Stimulated activated CD8-positive, alpha-beta memory T cell treated with anti-CD3 and anti-CD28 coated beads, Interleukin-15, amount 100 ng/mL, for 24 hours (primary cell): ENCODE data around the gene FAIM2.

Experiments
- DNase-seq: peaks from one replicate; pipeline ENCODE4 v3.0.0-alpha.2; 2020; ENCODE audit warnings: low read depth

FAIM2 gene

DNA sequence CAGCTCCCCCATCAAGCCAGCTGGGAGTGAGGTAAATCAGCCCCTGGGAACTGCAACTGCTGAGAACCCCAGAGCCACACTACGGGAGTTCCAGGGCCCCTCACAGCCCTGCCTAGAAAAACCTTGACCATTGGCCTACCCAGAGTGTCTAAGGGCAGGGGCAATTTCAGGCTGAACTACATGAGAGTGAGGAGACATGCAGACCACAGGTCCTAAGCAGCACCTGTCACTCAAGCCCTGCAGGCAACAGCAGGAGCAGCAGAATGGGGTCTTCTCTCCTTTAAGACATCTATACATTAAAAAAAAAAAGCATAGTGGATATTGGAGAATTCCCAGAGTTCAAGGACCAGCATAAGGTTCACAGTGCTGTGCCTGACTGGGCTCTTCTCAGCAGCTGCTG is 80.3 kb downstream of the FAIM2 start:
- DNase-seq: no peak

DNA sequence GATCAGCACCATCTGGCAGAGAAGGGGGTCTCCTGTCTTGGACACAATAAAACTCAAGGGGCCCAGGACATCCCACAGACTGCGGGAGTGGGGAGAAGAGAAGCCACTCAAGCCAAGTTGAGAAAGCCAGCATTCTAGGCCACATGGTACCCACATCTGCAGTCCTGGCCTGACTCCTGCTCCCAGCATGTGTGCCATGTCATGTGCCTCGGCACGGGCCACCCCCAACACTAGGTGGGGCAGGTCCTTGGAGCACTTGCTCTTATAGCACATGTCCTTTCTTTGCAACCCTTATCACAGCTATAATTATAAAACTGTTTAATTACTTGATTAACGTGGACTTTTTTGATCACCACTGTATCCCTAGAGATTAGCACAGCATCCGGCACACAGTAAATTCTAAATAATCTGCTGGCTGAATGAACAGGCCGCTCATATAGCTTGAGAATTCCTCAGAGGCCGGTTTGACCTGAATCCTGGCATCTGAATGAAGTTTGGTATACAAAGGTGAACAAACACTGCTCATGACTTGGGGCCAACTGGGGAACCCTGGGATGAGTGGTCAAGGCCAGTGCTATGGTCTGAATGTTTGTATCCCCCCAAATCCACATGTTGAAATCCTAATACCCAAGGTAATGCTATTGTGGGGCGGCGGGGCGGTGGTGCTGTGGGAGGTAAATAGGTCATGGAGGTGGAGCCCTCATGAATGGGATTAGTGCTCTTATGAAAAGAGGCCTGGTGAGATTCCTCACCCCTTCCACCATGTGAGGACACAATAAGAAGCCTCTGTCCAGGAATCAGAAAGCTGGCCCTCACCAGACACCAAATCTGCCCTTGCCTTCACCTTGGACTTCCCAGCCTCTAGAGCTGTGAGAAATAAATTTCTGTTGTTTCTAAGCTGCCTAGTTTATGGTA is 82.1 kb downstream of the FAIM2 start:
- DNase-seq: no peak

DNA sequence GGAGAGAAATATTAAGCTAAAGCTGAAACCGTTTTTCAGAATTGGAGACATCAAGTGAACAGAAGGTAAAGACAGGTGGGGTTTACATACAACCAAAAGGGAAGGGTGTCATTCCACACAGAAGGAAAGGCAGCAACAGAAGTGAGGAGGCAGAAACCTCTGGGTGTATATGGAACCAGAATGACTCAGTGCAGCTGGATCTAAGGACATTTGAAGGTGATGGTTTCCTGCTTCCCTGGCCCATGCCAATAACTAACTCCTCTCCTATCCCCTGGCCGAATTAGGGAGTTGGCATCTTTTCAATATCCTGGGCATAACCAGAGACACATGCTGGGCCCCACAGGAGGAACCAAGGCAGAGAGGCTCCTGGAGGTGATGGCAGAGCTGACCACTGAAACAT is 83.9 kb downstream of the FAIM2 start:
- DNase-seq: no peak

DNA sequence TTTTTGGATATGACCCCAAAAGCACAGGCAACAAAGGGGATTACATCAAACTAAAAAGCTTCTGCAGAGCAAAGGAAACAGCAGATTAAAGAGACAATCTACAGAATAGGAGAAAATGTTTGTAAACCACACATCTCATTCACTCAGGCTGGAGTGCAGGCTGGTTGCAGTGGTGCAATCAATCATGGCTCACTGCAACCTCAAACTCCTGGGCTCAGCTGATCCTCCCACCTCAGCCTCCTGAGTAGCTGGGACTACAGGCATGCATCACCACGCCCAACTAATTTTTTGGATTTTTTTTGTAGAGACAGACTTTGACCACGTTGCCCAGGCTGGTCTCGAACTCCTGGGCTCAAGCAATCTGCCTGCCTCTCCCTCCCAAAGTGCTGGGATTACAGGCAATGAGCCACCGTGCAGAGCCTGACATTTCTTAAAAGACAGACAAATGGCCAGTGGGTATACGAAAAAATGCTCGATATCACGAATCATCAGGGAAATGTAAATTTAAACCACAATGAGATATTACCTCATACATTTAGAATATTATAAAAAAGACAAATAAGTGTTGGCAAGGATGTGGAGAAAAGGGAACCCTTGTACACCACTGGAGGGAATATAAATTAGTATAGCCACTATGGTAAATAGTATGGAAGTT is 85.3 kb downstream of the FAIM2 start:
- DNase-seq: no peak
